K562 (cell line): Measurements from ENCODE around the gene MTMR3. TPM values are rescaled to one million over a fixed set of nuclear protein-coding genes. Genes with fewer than 3 reads are reported as not detected.

Experiments
- ATAC-seq: fragments of 200-7000 bp; cut with Tn5 transposase; 3 replicates; pipeline ENCODE4 v1.9.1; 2020; ENCODE audit warnings: moderate library complexity
- BruUV-seq: library from RNA; stranded (reverse); fragments of 400-500 nt; replicated peaks from 2 replicates; lab custom pipeline; 2021; lab: Mats Ljungman, UMichigan
- CTCF ChIA-PET: fragments of 300-600 bp; formaldehyde crosslinking; extraction: SDS; loops from one replicate; lab custom pipeline; 2021; ENCODE audit warnings: low intra/inter-chr PET ratio; lab: Yijun Ruan, JAX
- POLR2A ChIA-PET: fragments of 300-600, 350-650 bp; sonication (Branson Sonifier 250); formaldehyde crosslinking; extraction: SDS; loops from one replicate; lab custom pipeline; 2021; ENCODE audit warnings: antibody characterized with exemption, inconsistent platforms; lab: Yijun Ruan, JAX
- DNase-seq, 4 experiments: peaks; one replicate each; pipeline versions ENCODE4 v3.0.0 to v3.0.0-alpha.2; 2011 to 2018; ENCODE audit warnings: low spot score in 3 of 4, mixed read lengths in 3 of 4; ENCODE audit errors: extremely low read depth in 1 of 4
- FAIRE-seq: peaks from 2 replicates; lab custom pipeline; 2011; peaks lifted over from hg19 to GRCh38; lab: Jason Lieb, UNC
- H2AFZ ChIP-seq: 2 replicates; pipeline ENCODE4 v1.6.0; 2011; ENCODE audit warnings: low read depth, low read length, control low read depth, inconsistent platforms
- H3K27ac ChIP-seq: fragments of 200-600 bp; 3 replicates; pipeline ENCODE4 v1.8.0; 2011; ENCODE audit warnings: low read depth, mild to moderate bottlenecking, control low read depth, inconsistent platforms, low read length, moderate library complexity, mixed read lengths; ENCODE audit errors: extremely low read depth
- H3K27me3 ChIP-seq, 2 experiments: fragments of 300-600 bp in 1 of 2; 2 replicates in 1 of 2; 3 replicates in 1 of 2; pipeline versions ENCODE4 v1.6.0 to v1.8.0; 2011; ENCODE audit warnings: inconsistent platforms in 2 of 2, low read length in 2 of 2, mild to moderate bottlenecking in 1 of 2, mixed read lengths in 1 of 2, moderate library complexity in 1 of 2; ENCODE audit not compliant: control insufficient read depth in 2 of 2, insufficient read depth in 2 of 2
- H3K36me3 ChIP-seq: fragments of 300-600 bp; 3 replicates; pipeline ENCODE4 v1.8.0; 2011; ENCODE audit warnings: mild to moderate bottlenecking, low read length, inconsistent platforms; ENCODE audit not compliant: control insufficient read depth, insufficient read depth
- H3K4me1 ChIP-seq, 2 experiments: fragments of 200-600 bp in 1 of 2; replicated peaks in 1 of 2; 2 replicates in 1 of 2; 3 replicates in 1 of 2; pipeline versions ENCODE4 v1.5.1 to v1.8.0; 2011; ENCODE audit warnings: inconsistent platforms in 2 of 2, low read length in 2 of 2, mild to moderate bottlenecking in 1 of 2, mixed read lengths in 1 of 2, moderate library complexity in 1 of 2; ENCODE audit not compliant: control insufficient read depth in 2 of 2, insufficient read depth in 2 of 2
- H3K4me2 ChIP-seq: 2 replicates; pipeline ENCODE4 v1.6.1; 2011; ENCODE audit warnings: low read length, control low read depth, inconsistent platforms, mixed read lengths; ENCODE audit not compliant: insufficient read depth
- H3K4me3 ChIP-seq: fragments of 200-600 bp; sonication (generic), shearing (Covaris generic); 2 replicates; pipeline ENCODE4 v1.5.1; 2016; ENCODE audit warnings: control low read depth, inconsistent platforms
- H3K79me2 ChIP-seq: fragments of 200-600 bp; 3 replicates; pipeline ENCODE4 v1.8.0; 2011; ENCODE audit warnings: low read length, inconsistent platforms; ENCODE audit not compliant: control insufficient read depth, insufficient read depth
- H3K9ac ChIP-seq, 2 experiments: 2 replicates each; pipeline versions ENCODE4 v1.6.0 to v1.6.1; 2011; ENCODE audit warnings: low read depth in 2 of 2, low read length in 2 of 2, control low read depth in 1 of 2, inconsistent platforms in 1 of 2, mild to moderate bottlenecking in 1 of 2, mixed read lengths in 1 of 2; ENCODE audit not compliant: insufficient read depth in 1 of 2
- H3K9me1 ChIP-seq: one replicate; pipeline ENCODE4 v1.6.0; 2011; ENCODE audit warnings: inconsistent platforms, mild to moderate bottlenecking, low read length, moderate library complexity; ENCODE audit not compliant: control insufficient read depth, insufficient read depth
- H3K9me3 ChIP-seq: replicated peaks from 2 replicates; pipeline ENCODE4 v1.5.1; 2011; ENCODE audit warnings: low read depth, low read length, inconsistent platforms; ENCODE audit not compliant: control insufficient read depth, insufficient read depth
- H4K20me1 ChIP-seq: replicated peaks from 2 replicates; pipeline ENCODE4 v1.6.1; 2011; ENCODE audit warnings: low read length, inconsistent platforms, mixed read lengths; ENCODE audit not compliant: control insufficient read depth, insufficient read depth
- BHLHE40 ChIP-seq: IDR thresholded peaks from 2 replicates; pipeline ENCODE4 v1.6.1; 2011; ENCODE audit warnings: low read length, improper control_type of control experiment
- FOXK2 ChIP-seq, 2 experiments: fragments of 450-650 bp; IDR thresholded peaks in 1 of 2; conservative IDR thresholded peaks in 1 of 2; 2 replicates each; pipeline ENCODE4 v1.6.1; 2016; ENCODE audit warnings: low read depth in 2 of 2, mild to moderate bottlenecking in 1 of 2
- MBD1 ChIP-seq: fragments of 250-450 bp; sonication (Bioruptor Pico); IDR thresholded peaks from 2 replicates; pipeline ENCODE4 v1.8.0; 2022; ENCODE audit warnings: inconsistent platforms
- MCM5 ChIP-seq: fragments of 450-650 bp; IDR thresholded peaks from 2 replicates; pipeline ENCODE4 v1.6.1; 2016; ENCODE audit warnings: low read depth
- ZKSCAN3 ChIP-seq: fragments of 250-450 bp; sonication (Bioruptor Pico); IDR thresholded peaks from 2 replicates; pipeline ENCODE4 v1.4.0; 2020
- ZNF507 ChIP-seq: conservative IDR thresholded peaks from 2 replicates; pipeline ENCODE4 v1.6.1; 2017; ENCODE audit warnings: missing genetic modification characterization, missing compliant biosample characterization
- ZNF655 ChIP-seq: fragments of 250-450 bp; sonication (Bioruptor Pico); IDR thresholded peaks from 2 replicates; pipeline ENCODE4 v1.5.0; 2021
- WGBS: fragments of 100-300 bp; shearing (Covaris generic); methylation state at CpG from one replicate; pipeline ENCODE4 v1.1.6; 2016; ENCODE audit warnings: low coverage, mixed read lengths; ENCODE audit not compliant: insufficient coverage; ENCODE audit errors: missing lambda C conversion rate; 5-methylcytosine and 5-hydroxymethylcytosine counted together
- in situ Hi-C: fragments of 300-500 bp; cut with MboI; formaldehyde crosslinking; loops from 4 replicates; pipeline ENCODE4 v1.15.0; 2018; ENCODE audit warnings: inconsistent platforms, mixed read lengths
- intact Hi-C: fragments of 100-400 bp; cut with micrococcal nuclease; formaldehyde crosslinking; loops from 2 replicates; pipeline ENCODE4 v1.14.2; 2022
- polyA plus RNA-seq, 8 experiments: library from polyadenylated mRNA; depleted of rRNA in 4 of 8; stranded (reverse) in 5 of 8; unstranded in 3 of 8; fragments of >200 nt; fragmentation: Nextera tagmentation in 2 of 8; fragmentation: Illumina TruSeq in 1 of 8; extraction: Ambion mirVana in 2 of 8; extraction: Trizol in 1 of 8; gene quantifications; 2 replicates each; pipeline versions ENCODE4 v1.2.1 to v1.2.3, GENCODE V29; 2011 to 2014; ENCODE audit warnings: inconsistent platforms in 1 of 8, missing spikeins in 1 of 8
- total RNA-seq, 7 experiments: library from RNA; depleted of rRNA in 6 of 7; stranded (reverse); fragments of >200 nt in 6 of 7; fragmentation: Illumina TruSeq in 2 of 7; extraction: Trizol in 2 of 7; gene quantifications; 2 replicates each; pipeline versions ENCODE4 v1.2.1 to v1.2.3, GENCODE V29; 2011 to 2021; ENCODE audit warnings: low replicate concordance in 1 of 7

The MTMR3 gene
- total and polyA plus RNA-seq, 9 of the 15 experiments (the other 6 are each of a cell fraction or from before 2014, with no cell fraction given): 1.6 to 13.7 (median 7.9) TPM

- TF ChIP-seq MBD1: no peak
- no peak for TF ChIP-seq BHLHE40
- TF ChIP-seq MCM5: no peak
- TF ChIP-seq ZNF507: no peak
Observed at GRCh38 chr22:29947410-29948384, 64.7 kb downstream of the MTMR3 start (continued).

GRCh38 chr22:29948385-29948769, 65.4 kb downstream of the MTMR3 start:
- CTCF ChIA-PET: no interaction called here
- Histone ChIP-seq H3K4me3 (no peak overlapping the region), H2AFZ (no peak overlapping the region), H3K9ac (no peak overlapping the region), H4K20me1 (no peaks in the 10 kb centered on the region), H3K4me1 (peaks cover 11 to 31% of the 10 kb centered on the region in 2 experiments), H3K9me1 (no peaks in the 10 kb centered on the region), H3K27me3 (no peaks in the 10 kb centered on the region), H3K79me2 (peaks cover 56% of the 10 kb centered on the region), H3K4me2 (no peak overlapping the region), H3K36me3 (no peaks in the 10 kb centered on the region), H3K27ac (no peak overlapping the region), H3K9me3 (no peaks in the 10 kb centered on the region)
- POLR2A ChIA-PET: no interaction called here
- in situ Hi-C loops (no loop called here), intact Hi-C loops (no loop called here)
- no TSS peak for BruUV-seq
- ATAC-seq (no peak), DNase-seq (no peak), FAIRE-seq (no peak)
- WGBS: 64% methylated on average over 1 of the region's 1 CpG
- TF ChIP-seq ZKSCAN3 (CRISPR knock-in tag) (no peak), ZNF655 (CRISPR knock-in tag) (no peak), FOXK2 (conservative IDR thresholded peaks at IDR 0.05 in 1 of 2, IDR thresholded peaks at IDR 0.05 in 1 of 2; ENCODE audit: low read depth in 2 of 2) (no peak)
